ENCODE data around the gene MAP3K20.
A peak's percentile ranks its signal among the peaks of the same experiment; 100 is the strongest.

The MAP3K20 gene

DNA sequence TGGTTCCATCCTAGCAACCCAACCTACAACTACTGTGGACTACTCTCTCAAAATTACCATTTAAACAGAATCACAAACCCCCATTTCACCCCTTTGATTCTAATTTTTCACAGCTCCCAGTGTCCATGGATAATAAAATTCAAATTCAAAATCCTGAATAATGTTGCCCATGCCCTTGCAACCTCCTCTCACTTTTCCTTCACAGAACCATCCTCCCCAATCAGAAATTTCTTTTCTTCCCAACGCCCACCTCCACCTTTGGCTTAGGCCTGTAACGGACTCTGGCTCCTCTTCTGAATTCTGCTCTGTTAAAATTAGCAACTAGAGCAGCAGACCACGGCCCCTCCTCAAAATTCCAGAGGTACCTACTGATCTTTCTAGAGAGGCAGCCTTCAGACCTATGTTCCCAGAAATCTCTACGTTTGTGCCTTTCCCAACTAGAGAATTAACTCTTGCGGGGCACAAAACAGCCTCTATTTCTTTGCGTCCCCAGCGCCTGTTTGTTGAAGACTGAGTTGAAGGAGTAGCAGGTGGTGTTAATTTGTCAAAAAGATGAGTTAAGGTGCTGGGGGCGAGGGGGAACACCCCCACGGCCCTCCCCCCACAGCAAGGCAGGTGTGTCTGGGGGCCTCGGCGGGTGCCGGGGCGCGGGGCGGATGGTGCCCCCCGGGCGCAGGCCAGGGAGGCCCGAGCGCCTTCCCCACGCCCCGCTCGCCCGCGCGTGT, 428 bp upstream of the MAP3K20 start:
- no peak for DNase-seq (ENCODE audit: low read depth in 2 of 2)
- TF ChIP-seq, protein P1, sequence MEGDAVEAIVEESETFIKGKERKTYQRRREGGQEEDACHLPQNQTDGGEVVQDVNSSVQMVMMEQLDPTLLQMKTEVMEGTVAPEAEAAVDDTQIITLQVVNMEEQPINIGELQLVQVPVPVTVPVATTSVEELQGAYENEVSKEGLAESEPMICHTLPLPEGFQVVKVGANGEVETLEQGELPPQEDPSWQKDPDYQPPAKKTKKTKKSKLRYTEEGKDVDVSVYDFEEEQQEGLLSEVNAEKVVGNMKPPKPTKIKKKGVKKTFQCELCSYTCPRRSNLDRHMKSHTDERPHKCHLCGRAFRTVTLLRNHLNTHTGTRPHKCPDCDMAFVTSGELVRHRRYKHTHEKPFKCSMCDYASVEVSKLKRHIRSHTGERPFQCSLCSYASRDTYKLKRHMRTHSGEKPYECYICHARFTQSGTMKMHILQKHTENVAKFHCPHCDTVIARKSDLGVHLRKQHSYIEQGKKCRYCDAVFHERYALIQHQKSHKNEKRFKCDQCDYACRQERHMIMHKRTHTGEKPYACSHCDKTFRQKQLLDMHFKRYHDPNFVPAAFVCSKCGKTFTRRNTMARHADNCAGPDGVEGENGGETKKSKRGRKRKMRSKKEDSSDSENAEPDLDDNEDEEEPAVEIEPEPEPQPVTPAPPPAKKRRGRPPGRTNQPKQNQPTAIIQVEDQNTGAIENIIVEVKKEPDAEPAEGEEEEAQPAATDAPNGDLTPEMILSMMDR (IDR thresholded peaks at IDR 0.05; ENCODE audit: low read depth, low read length), result no peak
- H3K4me3 ChIP-seq (replicated peaks in 1 of 2; ENCODE audit: low read depth in 2 of 2, low read length in 2 of 2), result peak overlapping the region; percentile 62 to 64

DNA sequence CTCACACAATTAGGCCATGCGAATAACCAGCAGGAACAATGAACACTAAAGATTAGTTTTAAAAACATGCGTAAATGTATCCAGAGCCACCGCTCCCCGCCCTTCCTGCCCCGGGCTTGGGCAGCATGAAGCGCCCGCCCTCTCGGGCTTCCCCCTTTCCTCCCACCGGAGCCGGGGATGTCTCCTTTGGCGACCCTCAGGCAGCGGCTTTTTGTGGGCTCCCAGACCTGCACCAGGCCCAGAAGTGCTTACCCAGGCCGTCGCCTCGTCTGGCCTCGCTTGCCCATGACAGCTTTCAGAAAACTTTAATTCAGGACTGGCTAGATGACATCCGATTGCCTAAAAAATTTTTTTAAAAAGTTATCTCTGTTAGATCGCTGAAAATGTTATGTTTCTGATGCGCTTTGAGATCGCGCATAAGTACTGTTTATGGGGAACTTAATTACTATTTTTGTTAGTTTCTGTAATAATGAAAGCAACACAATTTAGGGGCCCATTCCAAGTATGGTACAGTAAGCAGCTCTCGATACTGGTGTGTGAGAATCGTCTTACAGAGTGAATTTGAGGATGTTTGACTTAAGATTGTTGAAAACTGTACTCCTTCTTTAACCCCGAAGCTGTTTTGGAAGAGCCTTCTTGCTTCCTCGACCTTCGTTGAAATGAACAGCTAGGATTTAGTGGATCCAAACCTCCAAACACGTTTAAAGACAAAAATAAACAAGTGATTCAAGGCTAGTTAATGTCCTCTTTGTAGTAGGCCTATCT, 1.1 kb downstream of the MAP3K20 start:
- peak; percentile 55 to 71 for DNase-seq (ENCODE audit: low read depth in 2 of 2)
- TF ChIP-seq, protein P1 (IDR thresholded peaks at IDR 0.05; ENCODE audit: low read depth, low read length), result no peak

DNA sequence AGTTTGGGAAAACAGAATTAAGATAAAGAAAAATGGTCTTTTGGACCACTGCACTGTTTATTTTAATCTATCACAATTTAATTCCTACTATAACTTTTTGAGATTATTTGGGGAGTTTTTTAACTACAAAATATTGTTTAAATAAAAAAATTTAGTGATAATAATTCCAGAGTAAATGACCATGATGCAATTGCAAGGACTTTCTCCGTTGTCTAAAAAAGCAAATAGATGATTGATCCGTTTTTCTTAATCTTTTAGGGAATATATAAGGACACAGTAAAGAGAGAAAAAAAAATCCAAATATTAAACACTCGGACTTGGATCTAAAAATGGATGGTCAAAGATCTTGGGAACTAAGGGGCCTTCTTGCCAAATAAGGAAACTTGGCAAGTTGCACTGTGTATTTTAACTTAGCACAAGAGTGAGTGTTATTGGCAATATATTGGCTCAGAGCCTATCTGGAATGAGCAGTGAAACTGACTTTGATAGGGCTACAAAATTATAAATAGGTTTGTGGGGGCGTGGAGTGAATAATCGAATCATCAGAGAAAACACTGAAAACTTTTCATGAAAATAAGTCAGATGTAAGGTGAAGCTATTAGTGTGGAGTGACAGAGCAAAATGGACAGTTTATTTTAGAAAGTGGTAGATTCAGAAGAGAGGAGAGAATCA, 2.0 kb downstream of the MAP3K20 start:
- TF ChIP-seq, protein P1 (IDR thresholded peaks at IDR 0.05; ENCODE audit: low read depth, low read length), result no peak
- peak overlapping the region in 1 of 2 donors; percentile 64 for H3K4me3 ChIP-seq (replicated peaks in 1 of 2; ENCODE audit: low read depth in 2 of 2, low read length in 2 of 2)
- peak; percentile 61 to 68 for DNase-seq (ENCODE audit: low read depth in 2 of 2)

More for the DNA sequence above, 1.1 kb downstream of the MAP3K20 start:
- H3K4me3 ChIP-seq (replicated peaks in 1 of 2; ENCODE audit: low read depth in 2 of 2, low read length in 2 of 2), result peak overlapping the region; percentile 62 to 64

DNA sequence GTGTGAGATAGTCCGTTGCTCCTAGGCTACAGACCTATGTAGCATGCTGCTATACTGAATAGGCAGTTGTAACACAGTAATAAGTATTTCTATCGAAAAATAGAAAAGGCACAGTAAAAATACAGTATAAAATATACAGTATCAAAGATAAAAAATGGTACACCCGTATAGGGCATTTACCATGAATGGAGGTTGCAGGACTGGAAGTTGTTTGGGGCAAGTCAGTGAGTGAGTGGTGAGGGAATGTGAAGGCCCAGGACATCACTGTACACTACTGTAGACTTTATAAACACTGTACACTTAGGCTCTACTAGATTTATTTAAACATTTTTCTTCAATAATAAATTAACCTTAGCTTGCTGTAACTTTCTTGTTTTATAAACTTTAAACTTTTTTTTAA, 3.5 kb downstream of the MAP3K20 start:
- no peak overlapping the region for H3K4me3 ChIP-seq (replicated peaks in 1 of 2; ENCODE audit: low read depth in 2 of 2, low read length in 2 of 2)
- TF ChIP-seq, protein P1 (IDR thresholded peaks at IDR 0.05; ENCODE audit: low read depth, low read length), result no peak
- no peak for DNase-seq (ENCODE audit: low read depth in 2 of 2)

DNA sequence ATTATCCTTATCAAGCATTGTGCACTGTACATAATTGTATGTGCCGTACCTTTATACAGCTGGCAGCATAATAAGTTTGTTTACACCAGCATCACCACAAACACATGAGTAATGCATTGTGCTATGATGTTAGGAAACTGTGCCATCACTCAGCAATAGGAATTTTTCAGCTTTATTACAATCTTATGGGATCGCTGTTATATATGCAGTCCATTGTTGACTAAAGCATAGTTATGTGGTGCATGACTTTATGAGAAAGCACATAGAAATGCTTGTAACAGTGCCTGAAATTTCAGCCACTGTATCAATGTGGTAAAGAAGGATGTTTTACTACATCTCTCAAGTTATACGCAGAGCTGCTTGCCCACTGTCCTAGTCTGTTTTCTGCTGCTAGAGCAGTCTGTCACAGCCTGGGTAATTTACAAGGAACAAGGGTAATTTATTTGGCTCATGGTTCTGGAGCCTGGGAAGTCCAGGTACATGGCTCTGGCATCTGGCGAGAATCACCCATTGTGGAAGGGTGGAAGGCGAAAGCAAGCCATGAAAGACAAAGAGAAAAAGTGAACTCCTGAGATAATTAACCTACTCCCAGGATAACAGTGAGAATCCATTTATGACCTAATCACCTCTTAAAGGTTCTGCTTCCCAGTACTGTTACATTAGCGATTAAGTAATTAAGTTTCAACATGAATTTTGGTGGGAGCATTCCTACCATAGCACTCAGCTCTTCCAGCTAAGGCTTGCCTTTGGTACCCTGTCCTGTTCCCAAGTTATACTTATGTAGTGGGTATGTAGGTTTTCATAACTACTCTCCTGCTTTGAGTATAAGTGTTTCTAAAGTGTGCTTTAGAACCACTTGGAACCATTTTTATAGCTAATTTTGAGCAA, 4.6 kb downstream of the MAP3K20 start:
- peak; percentile 77 to 97 for DNase-seq (ENCODE audit: low read depth in 2 of 2)
- TF ChIP-seq, protein P1 (IDR thresholded peaks at IDR 0.05; ENCODE audit: low read depth, low read length), result no peak
- no peak overlapping the region for H3K4me3 ChIP-seq (replicated peaks in 1 of 2; ENCODE audit: low read depth in 2 of 2, low read length in 2 of 2)

Measured in cardiac fibroblast (primary cell).